Measurements from ENCODE around the gene FBXW10B. TPM values are rescaled to one million over a fixed set of nuclear protein-coding genes. Genes with fewer than 3 reads are reported as not detected.

FBXW10B gene
- total RNA-seq, 1 donor from 2014 or later: 6.9 TPM

Small RNA genes lying within 50 kb of the gene (small RNA-seq; reads per million reads assigned to genes)
- gene AC005838.1 (not detected), gene RF00090 (not detected)

Other genes starting within 250 kb of the FBXW10B start
- 4.2 TPM for gene CDRT4, start 152.1 kb downstream of the FBXW10B start, total RNA-seq
- 30.2 TPM for gene TVP23C, start 56.2 kb downstream of the FBXW10B start, total RNA-seq
- gene TRIM16, start 64.6 kb upstream of the FBXW10B start, total RNA-seq: 66.3 TPM
- 13.3 TPM for gene ZNF286A, start 80.0 kb upstream of the FBXW10B start, total RNA-seq
- 4.2 TPM for gene TBC1D26, start 112.6 kb upstream of the FBXW10B start, total RNA-seq

All from vagina (tissue), 1 donor.